Liver (tissue), 9 donors: Measurements from ENCODE around the gene GRID1. TPM values are rescaled to one million over a fixed set of nuclear protein-coding genes. Genes with fewer than 3 reads are reported as not detected.

Experiments
- DNase-seq: peaks from one replicate; pipeline ENCODE4 v3.0.0-alpha.2; 2017; ENCODE audit warnings: low spot score
- H3K27ac ChIP-seq, 2 donors: one replicate each; pipeline ENCODE4 v1.7.0; 2013; ENCODE audit warnings: inconsistent platforms in 2 of 2, low read length in 2 of 2, control low read depth in 1 of 2, low read depth in 1 of 2, mild to moderate bottlenecking in 1 of 2
- H3K27me3 ChIP-seq, 4 donors: one replicate each; pipeline versions ENCODE4 v1.6.1 to v1.7.0; 2013; ENCODE audit warnings: low read length in 3 of 4, inconsistent platforms in 1 of 4, mild to moderate bottlenecking in 1 of 4, moderate library complexity in 1 of 4; ENCODE audit not compliant: control insufficient read depth in 4 of 4, insufficient read depth in 4 of 4
- H3K36me3 ChIP-seq, 4 donors: one replicate each; pipeline versions ENCODE4 v1.6.1 to v1.7.0; 2013; ENCODE audit warnings: low read length in 3 of 4, mild to moderate bottlenecking in 3 of 4, low read depth in 1 of 4, moderate library complexity in 1 of 4; ENCODE audit not compliant: control insufficient read depth in 4 of 4, insufficient read depth in 3 of 4
- H3K4me1 ChIP-seq, 4 donors: one replicate each; pipeline versions ENCODE4 v1.6.1 to v1.7.0; 2013; ENCODE audit warnings: low read length in 3 of 4, mild to moderate bottlenecking in 3 of 4, moderate library complexity in 1 of 4; ENCODE audit not compliant: control insufficient read depth in 4 of 4, insufficient read depth in 4 of 4
- H3K4me3 ChIP-seq, 3 donors: one replicate each; pipeline versions ENCODE4 v1.6.1 to v1.7.0; 2013; ENCODE audit warnings: low read length in 3 of 3, control low read depth in 1 of 3, low read depth in 1 of 3, mild to moderate bottlenecking in 1 of 3
- H3K9ac ChIP-seq, 2 donors: one replicate each; pipeline ENCODE4 v1.7.0; 2013; ENCODE audit warnings: low read length in 2 of 2, mild to moderate bottlenecking in 2 of 2, moderate library complexity in 2 of 2, control low read depth in 1 of 2, low read depth in 1 of 2
- H3K9me3 ChIP-seq, 4 donors: one replicate each; pipeline versions ENCODE4 v1.6.1 to v1.7.0; 2013; ENCODE audit warnings: low read length in 3 of 4; ENCODE audit not compliant: control insufficient read depth in 4 of 4
- EGR1 ChIP-seq, 2 donors: IDR thresholded peaks; 2 replicates each; pipeline ENCODE4 v1.6.1; 2016 to 2018; ENCODE audit warnings: antibody characterized with exemption in 2 of 2, low read depth in 2 of 2
- FOXA2 ChIP-seq: IDR thresholded peaks from 2 replicates; pipeline ENCODE4 v1.6.1; 2016; ENCODE audit warnings: antibody characterized with exemption
- HNF4G ChIP-seq: IDR thresholded peaks from 2 replicates; pipeline ENCODE4 v1.6.1; 2016; ENCODE audit warnings: antibody characterized with exemption
- JUND ChIP-seq, 2 donors: IDR thresholded peaks; 2 replicates each; pipeline ENCODE4 v1.6.1; 2016; ENCODE audit warnings: antibody characterized with exemption in 2 of 2
- NR2F2 ChIP-seq: IDR thresholded peaks from 2 replicates; pipeline ENCODE4 v1.6.1; 2016; ENCODE audit warnings: antibody characterized with exemption
- RAD21 ChIP-seq, 2 donors: IDR thresholded peaks; 2 replicates each; pipeline ENCODE4 v1.6.1; 2016; ENCODE audit warnings: antibody characterized with exemption in 2 of 2, mild to moderate bottlenecking in 2 of 2
- SP1 ChIP-seq: IDR thresholded peaks from 2 replicates; pipeline ENCODE4 v1.6.1; 2018; ENCODE audit warnings: antibody characterized with exemption, mild to moderate bottlenecking
- TAF1 ChIP-seq: conservative IDR thresholded peaks from 2 replicates; pipeline ENCODE4 v1.6.1; 2016; ENCODE audit warnings: antibody characterized with exemption, mild to moderate bottlenecking
- YY1 ChIP-seq: IDR thresholded peaks from 2 replicates; pipeline ENCODE4 v1.6.1; 2016; ENCODE audit warnings: antibody characterized with exemption, mild to moderate bottlenecking
- WGBS: extraction: QIAGEN DNeasy Blood & Tissue Kit; methylation state at CpG from one replicate; pipeline ENCODE4 v1.1.7; 2013; 5-methylcytosine and 5-hydroxymethylcytosine counted together
- polyA plus RNA-seq, 2 donors: library from polyadenylated mRNA; stranded (reverse) in 1 of 2; unstranded in 1 of 2; fragments of 200-250 nt in 1 of 2; fragments of >200 nt in 1 of 2; fragmentation: Nextera tagmentation in 1 of 2; extraction: Ambion mirVana in 1 of 2; gene quantifications; one replicate each; pipeline versions ENCODE4 v1.2.1 to v1.2.3, GENCODE V29; 2013 to 2015
- total RNA-seq, 2 donors: library from RNA; depleted of rRNA; stranded (reverse); fragments of >200 nt; gene quantifications; one replicate each; pipeline ENCODE4 v1.2.3, GENCODE V29; 2014
- TF ChIP-seq, protein P1 (sequence below): IDR thresholded peaks from 2 replicates; pipeline ENCODE4 v1.6.1; 2016; ENCODE audit warnings: antibody characterized with exemption
- TF ChIP-seq, protein P2 (sequence below): IDR thresholded peaks from 2 replicates; pipeline ENCODE4 v1.6.1; 2016; ENCODE audit warnings: antibody characterized with exemption, mild to moderate bottlenecking
- TF ChIP-seq, protein P3 (sequence below): fragments of 150-350 bp; IDR thresholded peaks from 2 replicates; pipeline ENCODE4 v1.5.1; 2017; ENCODE audit warnings: improper control_type of control experiment, low read depth, low read length; ENCODE audit not compliant: missing input control
- TF ChIP-seq, protein P4 (sequence below): IDR thresholded peaks from 2 replicates; pipeline ENCODE4 v1.6.1; 2016; ENCODE audit warnings: antibody characterized with exemption
- TF ChIP-seq, protein P5 (sequence below): IDR thresholded peaks from 2 replicates; pipeline ENCODE4 v1.6.1; 2016; ENCODE audit warnings: antibody characterized with exemption
- donor health status: healthy.
- donor health status: healthy.
- donor health status: healthy.
- donor health status: healthy.
- donor health status: healthy.

The GRID1 gene
- total and polyA plus RNA-seq, 4 donors, result 0.09 to 0.17 (median 0.14) TPM; not detected in 1

DNA sequence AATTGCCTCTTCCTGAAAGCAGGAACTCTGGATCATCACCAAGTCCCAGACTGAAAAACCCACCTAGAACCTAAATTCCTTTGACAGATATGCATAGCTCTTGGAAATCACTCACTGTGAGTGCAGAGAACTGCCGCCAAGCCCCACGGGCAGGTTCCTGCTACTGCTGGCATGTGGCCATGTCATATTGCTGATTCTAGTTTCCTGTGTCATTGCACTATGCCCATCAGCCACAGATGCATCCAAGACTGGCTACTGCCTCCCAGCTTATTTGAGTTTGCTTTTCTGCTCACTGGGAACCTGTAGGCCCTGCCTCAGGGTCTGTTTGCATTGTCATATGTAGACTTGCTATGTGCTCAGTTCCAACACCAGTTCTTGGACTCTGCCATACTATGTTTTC is 786.0 kb downstream of the GRID1 start:
- no peaks in the 10 kb centered on the region for H3K4me1 ChIP-seq
- H3K9me3 ChIP-seq, result no peaks in the 10 kb centered on the region
- H3K27me3 ChIP-seq, result peaks cover 0 to 2% (median 0%) of the 10 kb centered on the region in 4 donors
- H3K36me3 ChIP-seq, result no peaks in the 10 kb centered on the region
- H3K4me3 ChIP-seq, result no peak overlapping the region
- TF ChIP-seq RAD21 (IDR thresholded peaks at IDR 0.05) (no peak), NR2F2 (no peak), EGR1 (IDR thresholded peaks at IDR 0.05; ENCODE audit: low read depth in 2 of 2) (no peak), YY1 (no peak), FOXA2 (no peak), SP1 (no peak), TAF1 (no peak), HNF4G (no peak)
- TF ChIP-seq, protein P1, sequence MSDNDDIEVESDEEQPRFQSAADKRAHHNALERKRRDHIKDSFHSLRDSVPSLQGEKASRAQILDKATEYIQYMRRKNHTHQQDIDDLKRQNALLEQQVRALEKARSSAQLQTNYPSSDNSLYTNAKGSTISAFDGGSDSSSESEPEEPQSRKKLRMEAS, result no peak
- TF ChIP-seq, protein P2, sequence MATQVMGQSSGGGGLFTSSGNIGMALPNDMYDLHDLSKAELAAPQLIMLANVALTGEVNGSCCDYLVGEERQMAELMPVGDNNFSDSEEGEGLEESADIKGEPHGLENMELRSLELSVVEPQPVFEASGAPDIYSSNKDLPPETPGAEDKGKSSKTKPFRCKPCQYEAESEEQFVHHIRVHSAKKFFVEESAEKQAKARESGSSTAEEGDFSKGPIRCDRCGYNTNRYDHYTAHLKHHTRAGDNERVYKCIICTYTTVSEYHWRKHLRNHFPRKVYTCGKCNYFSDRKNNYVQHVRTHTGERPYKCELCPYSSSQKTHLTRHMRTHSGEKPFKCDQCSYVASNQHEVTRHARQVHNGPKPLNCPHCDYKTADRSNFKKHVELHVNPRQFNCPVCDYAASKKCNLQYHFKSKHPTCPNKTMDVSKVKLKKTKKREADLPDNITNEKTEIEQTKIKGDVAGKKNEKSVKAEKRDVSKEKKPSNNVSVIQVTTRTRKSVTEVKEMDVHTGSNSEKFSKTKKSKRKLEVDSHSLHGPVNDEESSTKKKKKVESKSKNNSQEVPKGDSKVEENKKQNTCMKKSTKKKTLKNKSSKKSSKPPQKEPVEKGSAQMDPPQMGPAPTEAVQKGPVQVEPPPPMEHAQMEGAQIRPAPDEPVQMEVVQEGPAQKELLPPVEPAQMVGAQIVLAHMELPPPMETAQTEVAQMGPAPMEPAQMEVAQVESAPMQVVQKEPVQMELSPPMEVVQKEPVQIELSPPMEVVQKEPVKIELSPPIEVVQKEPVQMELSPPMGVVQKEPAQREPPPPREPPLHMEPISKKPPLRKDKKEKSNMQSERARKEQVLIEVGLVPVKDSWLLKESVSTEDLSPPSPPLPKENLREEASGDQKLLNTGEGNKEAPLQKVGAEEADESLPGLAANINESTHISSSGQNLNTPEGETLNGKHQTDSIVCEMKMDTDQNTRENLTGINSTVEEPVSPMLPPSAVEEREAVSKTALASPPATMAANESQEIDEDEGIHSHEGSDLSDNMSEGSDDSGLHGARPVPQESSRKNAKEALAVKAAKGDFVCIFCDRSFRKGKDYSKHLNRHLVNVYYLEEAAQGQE, result no peak
- TF ChIP-seq, protein P3, sequence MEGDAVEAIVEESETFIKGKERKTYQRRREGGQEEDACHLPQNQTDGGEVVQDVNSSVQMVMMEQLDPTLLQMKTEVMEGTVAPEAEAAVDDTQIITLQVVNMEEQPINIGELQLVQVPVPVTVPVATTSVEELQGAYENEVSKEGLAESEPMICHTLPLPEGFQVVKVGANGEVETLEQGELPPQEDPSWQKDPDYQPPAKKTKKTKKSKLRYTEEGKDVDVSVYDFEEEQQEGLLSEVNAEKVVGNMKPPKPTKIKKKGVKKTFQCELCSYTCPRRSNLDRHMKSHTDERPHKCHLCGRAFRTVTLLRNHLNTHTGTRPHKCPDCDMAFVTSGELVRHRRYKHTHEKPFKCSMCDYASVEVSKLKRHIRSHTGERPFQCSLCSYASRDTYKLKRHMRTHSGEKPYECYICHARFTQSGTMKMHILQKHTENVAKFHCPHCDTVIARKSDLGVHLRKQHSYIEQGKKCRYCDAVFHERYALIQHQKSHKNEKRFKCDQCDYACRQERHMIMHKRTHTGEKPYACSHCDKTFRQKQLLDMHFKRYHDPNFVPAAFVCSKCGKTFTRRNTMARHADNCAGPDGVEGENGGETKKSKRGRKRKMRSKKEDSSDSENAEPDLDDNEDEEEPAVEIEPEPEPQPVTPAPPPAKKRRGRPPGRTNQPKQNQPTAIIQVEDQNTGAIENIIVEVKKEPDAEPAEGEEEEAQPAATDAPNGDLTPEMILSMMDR, result no peak
- TF ChIP-seq, protein P4, sequence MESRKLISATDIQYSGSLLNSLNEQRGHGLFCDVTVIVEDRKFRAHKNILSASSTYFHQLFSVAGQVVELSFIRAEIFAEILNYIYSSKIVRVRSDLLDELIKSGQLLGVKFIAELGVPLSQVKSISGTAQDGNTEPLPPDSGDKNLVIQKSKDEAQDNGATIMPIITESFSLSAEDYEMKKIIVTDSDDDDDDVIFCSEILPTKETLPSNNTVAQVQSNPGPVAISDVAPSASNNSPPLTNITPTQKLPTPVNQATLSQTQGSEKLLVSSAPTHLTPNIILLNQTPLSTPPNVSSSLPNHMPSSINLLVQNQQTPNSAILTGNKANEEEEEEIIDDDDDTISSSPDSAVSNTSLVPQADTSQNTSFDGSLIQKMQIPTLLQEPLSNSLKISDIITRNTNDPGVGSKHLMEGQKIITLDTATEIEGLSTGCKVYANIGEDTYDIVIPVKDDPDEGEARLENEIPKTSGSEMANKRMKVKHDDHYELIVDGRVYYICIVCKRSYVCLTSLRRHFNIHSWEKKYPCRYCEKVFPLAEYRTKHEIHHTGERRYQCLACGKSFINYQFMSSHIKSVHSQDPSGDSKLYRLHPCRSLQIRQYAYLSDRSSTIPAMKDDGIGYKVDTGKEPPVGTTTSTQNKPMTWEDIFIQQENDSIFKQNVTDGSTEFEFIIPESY, result no peak
- TF ChIP-seq, protein P5, sequence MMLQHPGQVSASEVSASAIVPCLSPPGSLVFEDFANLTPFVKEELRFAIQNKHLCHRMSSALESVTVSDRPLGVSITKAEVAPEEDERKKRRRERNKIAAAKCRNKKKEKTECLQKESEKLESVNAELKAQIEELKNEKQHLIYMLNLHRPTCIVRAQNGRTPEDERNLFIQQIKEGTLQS, result no peak
- no peak overlapping the region for H3K27ac ChIP-seq
- WGBS, result 32% methylated on average over 2 of the region's 2 CpGs
- DNase-seq, result no peak
- H3K9ac ChIP-seq, result no peak overlapping the region

DNA sequence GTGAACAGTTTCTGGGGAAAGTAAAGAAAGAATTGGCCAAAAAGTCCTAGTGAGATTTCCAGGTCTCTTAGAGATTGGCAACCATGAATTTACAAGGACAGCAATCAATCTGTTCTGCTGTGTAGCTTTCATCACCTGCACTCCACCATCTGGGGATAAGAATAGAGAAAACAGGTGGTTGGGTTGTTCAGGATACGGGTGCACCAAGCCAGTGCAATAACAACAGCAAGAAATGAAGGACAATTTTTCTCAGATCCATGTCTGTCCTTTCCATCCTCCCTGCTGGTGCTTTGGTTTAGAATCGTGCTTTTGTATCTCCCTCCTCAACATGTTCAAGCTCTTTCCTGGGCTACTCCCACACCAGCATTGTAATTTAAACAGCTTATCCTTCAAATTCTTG is 787.7 kb downstream of the GRID1 start:
- Histone ChIP-seq H3K27me3 (peaks cover 0 to 2% (median 0%) of the 10 kb centered on the region in 4 donors), H3K9ac (no peak overlapping the region)
- WGBS, result 61% methylated on average over 2 of the region's 2 CpGs

More for the DNA sequence above, 787.7 kb downstream of the GRID1 start:
- H3K9me3 ChIP-seq, result no peaks in the 10 kb centered on the region
- H3K4me1 ChIP-seq, result no peaks in the 10 kb centered on the region
- no peak for DNase-seq
- no peaks in the 10 kb centered on the region for H3K36me3 ChIP-seq
- TF ChIP-seq, protein P1, result no peak
- TF ChIP-seq EGR1 (IDR thresholded peaks at IDR 0.05; ENCODE audit: low read depth in 2 of 2) (no peak), FOXA2 (no peak), JUND (IDR thresholded peaks at IDR 0.05) (no peak), SP1 (no peak), HNF4G (no peak)
- TF ChIP-seq, protein P2, result no peak
- H3K27ac ChIP-seq, result no peak overlapping the region
- H3K4me3 ChIP-seq, result no peak overlapping the region
